HUES48 (cell line): ENCODE results near the gene ANKRD11.
"Not testable (repeated sequence)": the region's sequence is repeated elsewhere in the genome, so short reads cannot be mapped to it uniquely, and the experiment has no call there.

Experiments used
- H3K27ac ChIP-seq: one replicate; pipeline ENCODE4 v1.7.0; 2013; ENCODE audit warnings: low read depth, low read length, inconsistent platforms
- H3K27me3 ChIP-seq: 2 replicates; pipeline ENCODE4 v1.6.1; 2013; ENCODE audit warnings: mild to moderate bottlenecking, low read length; ENCODE audit not compliant: control insufficient read depth, insufficient read depth
- H3K36me3 ChIP-seq: 2 replicates; pipeline ENCODE4 v1.6.1; 2013; ENCODE audit warnings: low read length; ENCODE audit not compliant: control insufficient read depth, insufficient read depth
- H3K4me1 ChIP-seq: 2 replicates; pipeline ENCODE4 v1.6.1; 2013; ENCODE audit warnings: mild to moderate bottlenecking, low read length; ENCODE audit not compliant: control insufficient read depth, insufficient read depth
- H3K4me3 ChIP-seq: 2 replicates; pipeline ENCODE4 v1.5.1; 2013; ENCODE audit warnings: mild to moderate bottlenecking, low read depth, low read length
- H3K9ac ChIP-seq: 2 replicates; pipeline ENCODE4 v1.6.1; 2013; ENCODE audit warnings: mild to moderate bottlenecking, low read depth, low read length, moderate library complexity
- H3K9me3 ChIP-seq: 2 replicates; pipeline ENCODE4 v1.6.1; 2013; ENCODE audit warnings: low read length; ENCODE audit not compliant: control insufficient read depth, insufficient read depth

The ANKRD11 gene

DNA sequence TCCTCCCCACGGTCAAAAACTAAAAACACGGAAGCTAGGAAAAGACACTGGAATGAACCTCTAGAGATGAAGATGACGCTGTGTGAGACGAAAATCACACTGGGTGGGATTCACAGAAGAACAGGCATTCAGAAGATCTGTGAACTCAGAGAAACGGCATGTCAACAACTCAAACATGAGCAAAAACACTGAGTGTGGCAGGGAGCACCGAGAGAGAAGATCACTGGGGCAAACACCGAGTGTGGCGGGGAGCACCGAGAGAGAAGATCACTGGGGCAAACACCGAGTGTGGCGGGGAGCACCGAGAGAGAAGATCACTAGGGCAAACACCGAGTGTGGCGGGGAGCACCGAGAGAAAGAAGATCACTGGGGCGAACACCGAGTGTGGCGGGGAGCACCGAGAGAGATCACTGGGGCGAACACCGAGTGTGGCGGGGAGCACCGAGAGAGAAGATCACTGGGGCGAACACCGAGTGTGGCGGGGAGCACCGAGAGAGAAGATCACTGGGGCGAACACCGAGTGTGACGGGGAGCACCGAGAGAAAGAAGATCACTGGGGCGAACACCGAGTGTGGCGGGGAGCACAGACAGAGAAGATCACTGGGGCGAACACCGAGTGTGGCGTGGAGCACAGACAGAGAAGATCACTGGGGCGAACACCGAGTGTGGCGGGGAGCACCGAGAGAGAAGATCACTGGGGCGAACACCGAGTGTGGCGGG is 100.7 kb downstream of the ANKRD11 start:
- not testable (repeated sequence) for H3K4me3 ChIP-seq, H3K36me3 ChIP-seq

DNA sequence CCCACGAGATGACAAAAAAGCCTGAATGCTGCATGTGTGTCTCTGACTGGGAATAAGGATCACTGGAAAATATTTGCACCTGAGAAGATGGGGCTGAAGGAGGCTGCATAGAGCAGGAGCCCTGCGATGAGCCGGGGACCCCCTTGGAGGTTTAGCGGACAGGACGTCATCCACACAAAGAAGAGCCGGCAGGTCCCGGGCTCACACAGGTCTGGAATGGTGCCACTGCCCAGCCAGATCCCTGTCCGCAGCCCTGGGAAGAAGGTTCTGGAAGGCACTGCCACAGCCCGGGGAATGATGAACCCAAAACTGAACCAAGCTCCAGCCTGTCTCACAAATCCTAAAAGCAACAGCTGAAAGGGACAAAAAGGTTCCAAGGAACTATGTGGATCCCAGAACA is 101.8 kb downstream of the ANKRD11 start:
- Histone ChIP-seq H3K9ac (no peak overlapping the region), H3K27ac (no peak overlapping the region), H3K9me3 (no peaks in the 10 kb centered on the region), H3K4me3 (no peak overlapping the region), H3K27me3 (no peaks in the 10 kb centered on the region), H3K4me1 (peaks cover 32% of the 10 kb centered on the region), H3K36me3 (no peaks in the 10 kb centered on the region)

More for the DNA sequence above, 100.7 kb downstream of the ANKRD11 start:
- peaks cover 31% of the 10 kb centered on the region for H3K4me1 ChIP-seq
- H3K27me3 ChIP-seq, H3K9me3 ChIP-seq, H3K9ac ChIP-seq, H3K27ac ChIP-seq: not testable (repeated sequence)

DNA sequence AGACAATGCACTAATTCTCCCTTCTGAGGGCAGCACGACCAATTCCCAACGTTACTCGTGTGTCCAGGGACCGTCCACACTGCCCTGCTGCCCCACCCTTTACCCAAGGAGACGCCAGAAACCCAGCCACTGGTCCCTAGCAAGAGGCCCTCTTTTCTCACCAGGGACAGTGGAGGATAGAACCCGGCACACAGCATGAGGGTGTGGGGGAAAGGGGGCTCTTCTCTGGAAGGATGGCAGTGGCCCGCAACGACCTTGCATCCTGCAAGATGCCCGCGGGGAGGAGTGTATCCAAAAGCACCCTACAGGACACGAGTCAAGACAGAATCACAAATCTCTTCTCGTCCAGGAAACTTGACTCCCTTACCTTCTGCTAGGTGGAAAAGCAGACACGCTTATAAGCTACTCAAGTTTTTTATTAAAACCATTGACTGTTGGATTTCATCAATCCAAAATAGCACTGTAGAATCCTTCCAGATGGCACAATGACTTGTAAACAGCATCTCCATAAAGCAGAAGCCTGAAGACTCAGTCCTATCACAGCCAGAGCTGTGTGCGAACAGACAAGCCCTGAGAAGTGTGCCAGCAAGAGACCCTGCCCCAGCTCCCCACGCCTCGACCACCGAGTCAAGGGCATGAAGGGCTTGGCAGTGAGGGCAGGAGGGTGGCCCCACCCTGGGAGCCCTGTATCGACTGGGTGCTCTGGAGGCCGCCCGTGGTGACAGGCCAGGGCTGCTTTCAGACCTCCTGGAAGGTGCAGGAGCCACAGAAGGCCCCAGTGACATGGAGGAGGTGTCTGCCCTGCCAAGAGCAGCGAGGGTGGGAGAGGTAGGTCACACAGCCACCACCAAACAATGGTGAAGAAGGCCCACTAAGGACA is 103.8 kb downstream of the ANKRD11 start:
- H3K27ac ChIP-seq: no peak overlapping the region
- H3K4me1 ChIP-seq: peaks cover 25% of the 10 kb centered on the region

DNA sequence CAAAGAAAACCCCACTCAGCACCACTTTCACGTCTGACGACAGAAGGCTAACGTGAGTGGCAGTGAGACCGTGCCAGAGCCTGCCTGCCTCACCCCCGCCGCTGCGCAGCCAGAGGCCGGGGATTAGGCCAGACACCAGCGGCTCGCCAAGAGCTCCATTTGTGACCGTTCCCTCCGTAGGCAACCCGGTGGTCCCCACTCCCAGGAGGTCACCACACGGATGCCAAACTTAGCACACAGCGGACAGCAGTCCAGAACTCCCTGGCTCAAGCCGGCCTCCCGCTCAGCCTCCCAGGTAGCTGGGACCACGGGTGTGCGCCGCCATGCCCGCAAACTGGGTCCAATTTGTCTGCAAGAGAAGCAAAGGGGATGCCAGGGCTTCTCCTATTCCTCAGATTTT is 104.6 kb downstream of the ANKRD11 start:
- H3K9ac ChIP-seq: no peak overlapping the region
- H3K4me3 ChIP-seq: no peak overlapping the region
- no peaks in the 10 kb centered on the region for H3K9me3 ChIP-seq
- H3K27me3 ChIP-seq: no peaks in the 10 kb centered on the region
- H3K4me1 ChIP-seq: peaks cover 24% of the 10 kb centered on the region
- no peaks in the 10 kb centered on the region for H3K36me3 ChIP-seq
- H3K27ac ChIP-seq: no peak overlapping the region

More for the DNA sequence above, 103.8 kb downstream of the ANKRD11 start:
- Histone ChIP-seq H3K36me3 (no peaks in the 10 kb centered on the region), H3K9ac (no peak overlapping the region), H3K9me3 (no peaks in the 10 kb centered on the region), H3K27me3 (no peaks in the 10 kb centered on the region), H3K4me3 (no peak overlapping the region)

DNA sequence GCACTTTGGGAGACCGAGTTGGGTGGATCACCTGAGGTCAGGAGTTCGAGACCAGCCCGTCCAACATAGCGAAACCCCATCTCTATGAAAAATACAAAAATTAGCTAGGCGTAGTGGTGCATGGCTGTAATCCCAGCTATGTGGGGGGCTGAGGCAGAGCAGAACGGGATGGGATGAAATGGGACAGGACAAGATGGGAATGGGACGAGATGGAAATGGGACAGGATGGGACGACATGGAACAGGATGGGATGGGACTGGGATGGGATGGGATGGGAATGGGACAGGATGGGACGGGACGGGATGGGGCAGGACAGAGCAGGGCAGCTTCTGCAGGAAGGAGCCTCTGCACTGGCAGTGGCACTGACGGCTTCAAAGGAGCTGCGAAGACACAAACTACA is 106.1 kb downstream of the ANKRD11 start:
- Histone ChIP-seq H3K4me3 (no peak overlapping the region), H3K4me1 (peaks cover 25% of the 10 kb centered on the region), H3K9ac (no peak overlapping the region), H3K27ac (no peak overlapping the region), H3K9me3 (no peaks in the 10 kb centered on the region), H3K36me3 (no peaks in the 10 kb centered on the region), H3K27me3 (no peaks in the 10 kb centered on the region)

DNA sequence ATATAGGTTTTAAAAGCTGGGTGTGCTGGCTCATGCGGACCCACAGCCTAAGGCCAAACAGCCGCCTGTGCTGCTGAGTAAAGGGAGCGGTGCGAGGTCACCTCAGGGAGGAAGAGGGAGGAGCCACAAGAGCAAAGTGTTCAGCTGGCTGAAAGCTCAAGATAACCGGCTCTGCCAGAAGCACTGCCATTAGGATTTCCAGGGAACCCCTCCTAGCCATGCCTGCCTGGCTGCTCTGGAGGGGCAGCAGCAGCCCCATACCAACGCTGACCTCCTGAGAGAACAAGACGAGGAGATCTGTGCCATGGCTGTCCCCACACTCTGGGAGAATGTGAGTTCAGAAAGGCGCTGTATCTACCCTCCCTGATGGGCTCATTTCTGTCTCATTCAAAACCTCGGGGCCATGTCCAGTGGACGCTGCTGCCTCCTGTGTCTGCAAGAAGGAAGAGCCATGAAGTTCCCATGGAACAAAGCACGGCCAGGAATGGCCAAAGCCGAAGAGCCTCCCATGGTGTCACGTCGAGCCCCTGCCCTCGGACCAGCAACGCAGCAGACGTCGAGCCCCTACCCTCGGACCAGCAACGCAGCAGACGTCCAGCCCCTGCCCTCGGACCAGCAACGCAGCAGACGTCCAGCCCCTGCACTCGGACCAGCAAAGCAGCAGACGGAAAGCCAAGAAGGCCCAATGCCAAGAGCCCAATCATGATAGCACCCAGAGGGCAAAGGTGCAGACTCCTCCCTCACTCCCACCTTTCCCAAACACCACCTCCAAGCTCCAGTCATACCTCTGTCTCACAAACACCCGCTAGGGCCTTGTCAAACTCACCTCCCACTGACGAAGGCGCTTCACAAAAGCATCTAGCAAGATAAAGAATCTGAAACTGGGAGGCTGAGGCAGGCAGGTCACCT is 107.0 kb downstream of the ANKRD11 start:
- no peaks in the 10 kb centered on the region for H3K9me3 ChIP-seq
- no peaks in the 10 kb centered on the region for H3K36me3 ChIP-seq
- H3K4me3 ChIP-seq: no peak overlapping the region
- H3K9ac ChIP-seq: no peak overlapping the region
- H3K27ac ChIP-seq: peak overlapping the region; percentile 60
- H3K4me1 ChIP-seq: peaks cover 31% of the 10 kb centered on the region
- no peaks in the 10 kb centered on the region for H3K27me3 ChIP-seq

DNA sequence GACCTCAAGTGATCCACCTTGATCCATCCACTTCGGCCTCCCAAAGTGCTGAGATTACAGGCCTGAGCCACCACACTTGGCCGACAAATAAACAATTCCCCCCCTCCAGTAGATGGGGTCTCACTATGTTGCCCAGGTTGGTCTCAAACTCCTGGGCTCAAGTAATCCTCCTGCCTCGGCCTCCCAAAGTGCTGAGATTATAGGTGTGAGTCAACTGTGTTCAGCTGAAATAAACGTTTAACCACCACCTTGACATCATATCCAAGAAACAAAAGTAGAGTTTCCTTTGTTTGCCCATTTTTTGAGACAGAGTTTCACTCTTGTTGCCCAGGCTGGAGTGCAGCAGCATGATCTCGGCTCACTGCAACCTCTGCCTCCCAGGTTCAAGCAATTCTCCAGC is 107.8 kb downstream of the ANKRD11 start:
- not testable (repeated sequence) for H3K4me3 ChIP-seq, H3K36me3 ChIP-seq, H3K9ac ChIP-seq, H3K27me3 ChIP-seq, H3K9me3 ChIP-seq, H3K27ac ChIP-seq
- H3K4me1 ChIP-seq: peaks cover 31% of the 10 kb centered on the region

DNA sequence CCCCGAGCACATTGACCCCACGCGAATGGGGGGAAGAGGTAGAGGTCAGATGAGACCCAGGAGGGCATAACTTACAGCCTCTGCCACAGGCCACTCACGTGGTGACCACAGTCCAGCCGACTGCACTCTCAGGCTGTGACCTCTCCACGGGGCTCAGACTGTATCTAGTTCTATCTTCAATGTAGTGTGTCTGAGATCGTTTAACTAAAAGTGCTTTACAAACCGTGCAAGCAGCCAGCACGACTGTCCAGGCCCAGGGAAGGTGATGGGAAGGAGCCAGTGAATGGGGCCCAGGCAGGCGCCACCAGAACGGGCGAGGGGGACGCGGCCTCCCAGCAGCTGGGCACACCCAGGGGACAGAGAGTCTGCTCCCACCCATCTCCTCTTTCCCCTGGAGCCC is 108.6 kb downstream of the ANKRD11 start:
- H3K4me3 ChIP-seq: no peak overlapping the region
- peaks cover 31% of the 10 kb centered on the region for H3K4me1 ChIP-seq
- H3K27me3 ChIP-seq: no peaks in the 10 kb centered on the region
- no peak overlapping the region for H3K9ac ChIP-seq
- no peaks in the 10 kb centered on the region for H3K36me3 ChIP-seq
- no peaks in the 10 kb centered on the region for H3K9me3 ChIP-seq
- no peak overlapping the region for H3K27ac ChIP-seq

DNA sequence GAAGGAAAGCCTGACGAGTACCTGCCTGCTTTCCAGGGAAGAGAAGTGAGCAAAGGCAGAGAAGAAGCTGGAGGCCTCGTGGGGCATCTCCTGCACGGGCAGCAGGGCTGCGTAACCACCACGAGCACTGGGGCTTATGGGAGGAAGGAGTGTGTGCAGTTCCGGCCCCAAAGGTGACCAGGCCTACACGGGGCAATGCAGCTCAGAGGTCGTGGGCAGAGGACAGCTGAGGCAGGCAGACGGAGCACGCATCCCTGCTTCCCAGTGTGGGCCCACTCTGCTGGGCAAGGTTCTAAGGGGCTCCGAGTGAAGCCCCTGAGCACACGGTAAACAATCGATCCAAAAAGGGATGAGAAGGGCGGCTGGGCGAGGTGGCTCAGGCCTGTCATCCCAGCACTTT is 109.7 kb downstream of the ANKRD11 start:
- Histone ChIP-seq H3K27me3 (no peaks in the 10 kb centered on the region), H3K4me3 (no peak overlapping the region), H3K27ac (no peak overlapping the region), H3K9me3 (no peaks in the 10 kb centered on the region), H3K9ac (no peak overlapping the region), H3K4me1 (peaks cover 31% of the 10 kb centered on the region), H3K36me3 (no peaks in the 10 kb centered on the region)

DNA sequence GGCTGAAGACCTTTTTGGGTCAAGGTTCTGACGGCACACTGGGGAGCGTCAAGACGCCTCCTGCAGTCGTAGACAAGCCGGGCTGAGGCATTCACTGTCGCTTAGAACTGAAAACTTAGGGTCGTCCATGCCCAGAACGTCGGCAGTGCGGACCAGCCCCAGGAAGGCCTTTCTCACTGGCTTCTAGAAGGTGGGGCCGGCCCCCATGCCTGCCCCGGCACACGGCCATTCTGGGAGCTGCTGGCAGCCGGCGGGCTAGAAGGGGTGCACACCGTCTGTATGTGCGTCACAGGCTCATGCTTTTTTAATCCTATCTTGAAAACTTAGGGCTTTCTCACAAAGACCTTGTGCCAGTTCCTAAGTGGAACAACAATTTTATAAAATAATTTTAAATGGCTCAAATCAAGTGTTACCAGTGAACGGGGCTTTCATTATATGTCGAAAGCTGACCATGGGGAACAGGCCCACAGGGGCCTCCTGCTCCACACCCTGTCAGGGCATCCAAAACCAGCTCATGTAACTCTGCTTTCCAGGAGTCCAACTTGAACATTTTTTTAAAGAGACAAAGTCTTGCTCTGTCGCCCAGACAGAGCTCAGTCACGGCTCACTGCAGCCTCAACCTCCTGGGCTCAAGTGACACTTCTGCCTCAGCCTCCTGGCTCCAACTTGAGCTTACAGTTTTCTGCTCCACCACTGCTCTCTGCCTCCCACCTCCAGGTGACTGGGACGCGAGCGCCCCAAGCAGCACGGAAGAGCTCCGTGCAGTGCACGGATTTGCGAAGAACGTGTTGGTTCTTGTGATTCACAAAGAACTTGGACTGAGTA is 111.2 kb downstream of the ANKRD11 start:
- H3K9ac ChIP-seq: no peak overlapping the region
- H3K36me3 ChIP-seq: no peaks in the 10 kb centered on the region
- no peak overlapping the region for H3K4me3 ChIP-seq
- H3K27ac ChIP-seq: no peak overlapping the region
- no peaks in the 10 kb centered on the region for H3K27me3 ChIP-seq
- no peaks in the 10 kb centered on the region for H3K9me3 ChIP-seq
- peaks cover 33% of the 10 kb centered on the region for H3K4me1 ChIP-seq
